ENCODE results near the gene DOCK10.

DNA sequence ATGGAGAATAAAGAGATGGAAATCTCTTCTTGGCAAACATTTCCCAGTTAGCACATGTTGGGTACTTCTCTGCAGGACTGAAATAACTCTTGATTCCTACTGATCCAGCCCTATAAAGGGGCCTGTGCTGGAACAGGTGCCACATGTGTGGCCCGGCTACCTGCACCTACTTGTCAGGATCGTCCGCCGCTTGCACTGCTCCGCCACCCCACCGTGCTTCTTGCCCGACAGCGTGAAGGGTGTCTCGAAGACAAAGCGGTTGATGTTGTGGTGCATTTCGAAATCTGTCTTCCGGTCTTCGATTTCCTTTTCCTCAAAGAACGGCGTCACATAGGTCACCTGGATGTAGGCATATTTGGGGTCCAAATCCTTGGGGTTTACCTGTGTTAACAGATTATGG lies 267.5 kb downstream of the DOCK10 start:
- TF ChIP-seq POLR2A (IDR thresholded peaks at IDR 0.05) (no peak), EP300 (IDR thresholded peaks at IDR 0.05) (no peak)
